ENCODE results near the gene PAX5. TPM values are rescaled to one million over a fixed set of nuclear protein-coding genes. Genes with fewer than 3 reads are reported as not detected.

PAX5 gene
- total RNA-seq, 1 donor from 2014 or later, result 0.44 TPM

- ATAC-seq, result no peak
Observed at GRCh38 chr9:36828611-36829013, 205.5 kb downstream of the PAX5 start.

- no peak for ATAC-seq
Observed at GRCh38 chr9:36827593-36827992, 206.5 kb downstream of the PAX5 start.

DNA sequence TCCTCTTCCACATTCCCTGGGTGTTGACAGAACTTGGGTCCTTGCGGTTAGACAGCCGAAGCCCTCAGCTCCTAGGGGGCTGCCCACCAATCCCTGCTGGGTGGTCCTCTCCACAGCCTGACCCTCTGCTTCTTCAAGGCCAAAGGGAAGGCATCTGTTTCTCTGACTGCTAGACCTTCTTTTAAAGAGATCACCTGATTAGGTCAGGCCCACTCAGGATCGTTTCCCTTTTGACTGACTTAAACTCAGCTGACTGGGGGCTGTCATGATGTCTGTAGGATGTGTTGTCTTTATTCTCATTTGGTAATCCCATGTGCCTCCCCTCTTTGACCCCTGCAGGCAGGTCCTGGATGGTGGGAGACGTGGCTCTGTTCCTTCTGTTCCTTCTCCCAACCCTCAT lies 207.5 kb downstream of the PAX5 start:
- ATAC-seq, result no peak

DNA sequence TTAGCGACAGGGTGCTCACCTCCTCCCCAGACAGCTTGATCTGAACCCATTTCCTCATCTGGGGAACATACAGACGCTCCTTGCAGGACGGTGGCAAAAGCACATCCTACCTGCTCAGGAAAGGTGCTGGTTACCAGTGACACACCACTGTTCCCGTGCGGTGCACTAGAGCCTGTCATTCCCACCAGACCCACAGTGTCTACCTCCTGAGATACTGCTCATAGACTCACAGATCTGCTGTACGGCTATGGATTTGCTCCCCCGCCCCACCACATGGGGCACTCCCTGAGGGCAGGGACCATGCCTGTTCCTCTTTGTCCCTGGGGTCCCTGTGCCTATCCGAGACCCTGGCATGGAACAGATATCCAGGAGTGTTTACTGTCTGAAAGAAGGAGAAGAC lies 208.9 kb downstream of the PAX5 start:
- ATAC-seq, result no peak

- no peak for ATAC-seq
Observed at GRCh38 chr9:36823934-36824333, 210.1 kb downstream of the PAX5 start.

DNA sequence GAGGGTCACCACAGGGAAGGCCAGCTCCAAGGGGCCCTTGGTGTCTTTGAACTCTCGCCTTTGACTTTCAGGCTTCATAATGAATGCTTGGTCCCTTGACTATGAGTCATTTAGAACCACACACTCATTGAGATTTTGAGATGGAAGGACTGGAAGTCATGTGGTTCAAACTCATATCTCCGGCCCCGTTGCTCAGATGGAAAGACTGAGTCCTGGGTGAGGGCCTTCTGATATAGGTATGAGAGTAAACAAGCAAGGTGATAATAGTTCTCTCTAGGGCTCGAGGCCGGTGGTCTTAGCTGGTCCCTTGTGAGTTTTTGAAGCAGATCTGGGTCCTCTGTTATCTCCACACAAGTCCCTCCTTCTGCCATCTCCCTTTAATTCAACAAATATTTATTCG lies 210.6 kb downstream of the PAX5 start:
- ATAC-seq, result no peak

DNA sequence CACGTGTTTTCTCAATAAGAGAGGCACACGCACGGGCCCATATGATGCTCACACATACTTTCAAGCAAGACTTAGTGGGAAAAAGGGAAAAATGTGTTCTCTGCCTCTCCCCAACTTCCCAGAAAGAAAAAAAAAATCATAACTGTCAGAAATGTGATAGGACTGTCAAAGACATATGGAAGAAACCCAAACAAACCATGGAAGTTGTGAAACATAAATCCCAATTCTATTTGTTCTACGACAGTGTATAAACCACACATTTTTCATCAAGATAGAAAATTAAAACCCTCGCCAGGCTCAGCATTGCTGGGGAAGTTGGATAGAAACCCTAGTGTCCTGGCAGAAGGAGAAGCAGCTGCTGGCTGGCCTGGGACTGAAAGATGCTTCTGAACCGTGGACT lies 211.9 kb downstream of the PAX5 start:
- no peak for ATAC-seq

- ATAC-seq, result no peak
Observed at GRCh38 chr9:36820392-36820861, 213.6 kb downstream of the PAX5 start.

- ATAC-seq, result no peak
Observed at GRCh38 chr9:36818965-36819870, 214.8 kb downstream of the PAX5 start.

- peak; percentile 48 for ATAC-seq
Observed at GRCh38 chr9:36818242-36818938, 215.7 kb downstream of the PAX5 start.

GRCh38 chr9:36817160-36817834 lies 216.8 kb downstream of the PAX5 start:
- no peak for ATAC-seq

DNA sequence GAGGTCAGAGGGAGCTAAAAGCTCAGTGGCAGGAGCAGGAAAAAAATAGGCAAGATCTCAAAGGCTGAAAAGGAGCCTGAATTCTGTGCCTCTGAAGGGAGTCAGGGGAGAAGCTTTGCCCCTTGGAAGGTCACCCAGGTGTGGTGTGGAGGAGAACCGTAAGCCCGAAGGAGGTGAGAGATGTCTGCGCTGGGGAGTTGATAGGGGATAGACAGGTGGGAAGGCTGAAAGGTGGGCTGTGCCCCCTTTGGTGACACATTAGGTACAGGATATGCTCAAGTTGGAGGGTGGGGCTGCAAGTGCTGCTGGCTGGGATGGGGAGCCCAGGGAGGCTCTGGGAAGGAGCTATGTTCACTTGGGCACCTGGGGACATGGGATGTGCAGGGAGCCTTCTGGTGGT lies 217.7 kb downstream of the PAX5 start:
- no peak for ATAC-seq

GRCh38 chr9:36815566-36816348 lies 218.3 kb downstream of the PAX5 start:
- no peak for ATAC-seq

GRCh38 chr9:36815023-36815422 lies 219.0 kb downstream of the PAX5 start:
- ATAC-seq, result no peak

GRCh38 chr9:36813154-36813553 lies 220.9 kb downstream of the PAX5 start:
- ATAC-seq, result no peak

- ATAC-seq, result no peak
Observed at GRCh38 chr9:36812556-36812955, 221.5 kb downstream of the PAX5 start.

GRCh38 chr9:36808251-36808650 lies 225.8 kb downstream of the PAX5 start:
- ATAC-seq, result no peak

GRCh38 chr9:36803961-36804360 lies 230.1 kb downstream of the PAX5 start:
- ATAC-seq, result no peak

DNA sequence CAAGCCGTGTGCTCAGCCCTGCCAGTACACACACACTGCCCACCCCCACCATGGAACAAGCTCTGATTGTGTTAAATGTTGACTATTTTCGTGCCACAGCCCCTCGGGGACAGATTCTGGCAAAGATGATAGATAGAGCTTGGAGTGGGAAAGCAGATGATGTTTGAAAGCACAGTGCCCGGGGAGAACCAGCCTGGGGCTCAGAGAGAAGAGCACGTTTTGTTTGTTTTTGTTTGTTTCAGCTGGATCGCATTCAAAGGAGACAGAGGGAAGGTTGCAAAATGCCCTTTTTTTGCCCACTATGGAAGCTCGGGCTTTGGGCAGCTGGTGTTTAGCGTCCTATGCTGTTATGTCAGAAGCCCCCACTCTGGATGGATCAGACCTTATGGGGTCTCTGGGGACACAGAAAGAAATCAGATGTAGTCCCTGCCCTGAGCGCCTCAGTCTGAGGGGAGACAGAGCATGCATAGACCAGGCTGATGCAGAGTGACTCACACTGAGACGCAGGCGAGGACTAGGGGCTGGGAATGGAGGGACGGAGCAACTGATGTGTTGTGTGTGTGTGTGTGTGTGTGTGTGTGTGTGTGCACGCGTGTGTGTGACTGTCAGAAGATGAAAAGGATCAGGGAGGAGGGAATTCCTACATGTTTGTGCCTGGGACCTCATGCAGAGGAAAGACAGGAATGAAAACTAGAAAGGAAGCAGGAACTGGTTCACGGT lies 231.7 kb downstream of the PAX5 start:
- ATAC-seq, result no peak

DNA sequence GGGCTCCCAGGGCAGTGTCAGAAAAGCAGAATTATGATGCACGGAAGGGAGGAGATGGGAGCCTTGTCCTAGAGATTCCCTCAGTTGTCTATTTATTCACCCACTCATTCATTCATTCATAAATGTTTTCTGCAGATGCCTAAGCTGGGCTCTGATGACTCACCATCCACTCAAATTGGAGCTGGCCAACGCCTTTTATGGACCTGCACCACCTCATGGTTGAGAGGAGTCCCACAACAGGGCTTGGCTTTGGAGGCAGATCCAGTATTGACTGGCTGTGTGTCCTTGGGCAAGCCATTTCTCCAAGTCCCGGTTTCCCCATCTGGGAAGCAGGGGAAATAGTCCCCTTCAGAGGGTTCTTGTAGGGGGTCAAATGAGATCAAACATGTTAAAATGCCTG lies 233.6 kb downstream of the PAX5 start:
- ATAC-seq, result no peak

GRCh38 chr9:36798350-36799065 lies 235.6 kb downstream of the PAX5 start:
- ATAC-seq, result no peak

Data from esophagus mucosa (tissue), 1 donor.